ENCODE results near the gene SYT1.

GRCh38 chr12:79322905-79323304, 458.3 kb downstream of the SYT1 start:
- TF ChIP-seq EZH2 (IDR thresholded peaks at IDR 0.05; ENCODE audit: borderline replicate concordance, low read length): no peak
- no peak for TF ChIP-seq CTCF (conservative IDR thresholded peaks at IDR 0.05 in 1 of 2, IDR thresholded peaks at IDR 0.05 in 1 of 2; ENCODE audit: extremely low read depth in 1 of 2, insufficient read depth in 1 of 2, low read depth in 1 of 2, low read length in 2 of 2)

Measured in mammary epithelial cell (primary cell).